Nephron (organoid): ENCODE data around the gene TLE1.

ENCODE experiments used
- H3K27ac Mint-ChIP-seq, 3 experiments: 2 replicates each; pipeline ENCODE4 v1.8.0; 2020; ENCODE audit warnings: mixed read lengths in 3 of 3, mild to moderate bottlenecking in 2 of 3, moderate library complexity in 1 of 3
- H3K27me3 Mint-ChIP-seq: 2 replicates; pipeline ENCODE4 v1.8.0; 2021; ENCODE audit warnings: low read depth, mild to moderate bottlenecking, moderate library complexity, mixed read lengths
- H3K36me3 Mint-ChIP-seq: 2 replicates; pipeline ENCODE4 v1.8.0; 2020; ENCODE audit warnings: low read depth, mixed read lengths
- H3K4me1 Mint-ChIP-seq: 2 replicates; pipeline ENCODE4 v1.8.0; 2020; ENCODE audit warnings: mixed read lengths
- H3K4me3 Mint-ChIP-seq, 3 experiments: 2 replicates each; pipeline ENCODE4 v1.8.0; 2020; ENCODE audit warnings: mild to moderate bottlenecking in 3 of 3, mixed read lengths in 3 of 3, moderate library complexity in 2 of 3
- H3K9me3 Mint-ChIP-seq: 2 replicates; pipeline ENCODE4 v1.8.0; 2020; ENCODE audit warnings: mixed read lengths
- TF ChIP-seq, protein P1 (sequence below), 3 experiments: fragments of 200-600 bp; sonication (generic); IDR thresholded peaks; one replicate each; pipeline ENCODE4 v1.5.0; 2021; ENCODE audit warnings: antibody characterized with exemption in 3 of 3; ENCODE audit not compliant: unreplicated experiment in 3 of 3

Gene TLE1

DNA sequence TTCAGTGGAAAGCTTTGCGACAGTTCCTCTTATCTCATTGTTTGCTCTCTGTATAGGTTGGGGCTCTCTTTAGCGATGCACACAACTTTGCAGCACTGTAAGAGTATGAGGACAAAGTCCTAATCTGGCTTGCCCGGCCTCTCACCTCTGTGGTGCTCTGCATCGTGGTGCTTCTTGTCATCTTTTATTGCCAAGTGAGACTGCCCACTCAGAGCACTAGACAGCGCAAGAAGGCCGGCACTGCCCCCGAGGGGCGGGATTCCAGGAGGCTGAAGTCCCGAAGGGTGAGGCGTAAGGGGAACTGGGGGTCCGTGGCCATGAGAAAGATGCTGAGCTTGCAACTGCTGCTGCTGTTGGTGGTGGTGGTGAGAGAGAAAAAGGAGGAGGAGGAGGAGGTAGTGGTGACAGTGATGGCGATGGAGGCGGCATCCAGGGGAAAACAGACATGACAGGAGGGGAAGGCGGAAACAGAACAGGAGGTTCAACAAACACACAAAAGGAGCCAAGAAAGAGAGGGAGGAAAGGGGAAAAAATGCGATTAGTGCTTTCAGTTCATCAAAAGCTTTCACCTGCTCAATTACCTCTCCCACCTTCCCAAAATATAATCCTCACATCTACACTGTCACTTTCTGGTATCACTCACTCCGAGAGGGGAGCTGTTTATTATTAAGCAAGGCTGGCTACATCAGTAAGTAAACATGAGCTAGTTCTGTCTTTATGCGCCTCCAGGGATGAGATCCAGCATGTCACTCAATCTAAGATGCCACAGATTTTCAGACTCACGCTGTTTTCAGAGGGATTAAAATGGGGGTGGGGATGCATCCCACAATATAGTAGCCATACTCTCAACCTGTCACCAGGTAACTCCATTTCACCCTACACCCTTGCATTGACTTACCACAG lies 55.1 kb downstream of the TLE1 start:
- no peaks in the 10 kb centered on the region for H3K9me3 Mint-ChIP-seq
- peaks cover 42% of the 10 kb centered on the region for H3K4me1 Mint-ChIP-seq
- H3K27me3 Mint-ChIP-seq: no peaks in the 10 kb centered on the region
- peak overlapping the region in 2 of 3 experiments; percentile 12 to 13 for H3K27ac Mint-ChIP-seq
- H3K4me3 Mint-ChIP-seq: peak overlapping the region in 2 of 3 experiments; percentile 20 to 46
- peaks cover 50% of the 10 kb centered on the region for H3K36me3 Mint-ChIP-seq
- TF ChIP-seq, protein P1, sequence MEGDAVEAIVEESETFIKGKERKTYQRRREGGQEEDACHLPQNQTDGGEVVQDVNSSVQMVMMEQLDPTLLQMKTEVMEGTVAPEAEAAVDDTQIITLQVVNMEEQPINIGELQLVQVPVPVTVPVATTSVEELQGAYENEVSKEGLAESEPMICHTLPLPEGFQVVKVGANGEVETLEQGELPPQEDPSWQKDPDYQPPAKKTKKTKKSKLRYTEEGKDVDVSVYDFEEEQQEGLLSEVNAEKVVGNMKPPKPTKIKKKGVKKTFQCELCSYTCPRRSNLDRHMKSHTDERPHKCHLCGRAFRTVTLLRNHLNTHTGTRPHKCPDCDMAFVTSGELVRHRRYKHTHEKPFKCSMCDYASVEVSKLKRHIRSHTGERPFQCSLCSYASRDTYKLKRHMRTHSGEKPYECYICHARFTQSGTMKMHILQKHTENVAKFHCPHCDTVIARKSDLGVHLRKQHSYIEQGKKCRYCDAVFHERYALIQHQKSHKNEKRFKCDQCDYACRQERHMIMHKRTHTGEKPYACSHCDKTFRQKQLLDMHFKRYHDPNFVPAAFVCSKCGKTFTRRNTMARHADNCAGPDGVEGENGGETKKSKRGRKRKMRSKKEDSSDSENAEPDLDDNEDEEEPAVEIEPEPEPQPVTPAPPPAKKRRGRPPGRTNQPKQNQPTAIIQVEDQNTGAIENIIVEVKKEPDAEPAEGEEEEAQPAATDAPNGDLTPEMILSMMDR (IDR thresholded peaks at IDR 0.05; ENCODE audit: unreplicated experiment in 3 of 3): no peak

DNA sequence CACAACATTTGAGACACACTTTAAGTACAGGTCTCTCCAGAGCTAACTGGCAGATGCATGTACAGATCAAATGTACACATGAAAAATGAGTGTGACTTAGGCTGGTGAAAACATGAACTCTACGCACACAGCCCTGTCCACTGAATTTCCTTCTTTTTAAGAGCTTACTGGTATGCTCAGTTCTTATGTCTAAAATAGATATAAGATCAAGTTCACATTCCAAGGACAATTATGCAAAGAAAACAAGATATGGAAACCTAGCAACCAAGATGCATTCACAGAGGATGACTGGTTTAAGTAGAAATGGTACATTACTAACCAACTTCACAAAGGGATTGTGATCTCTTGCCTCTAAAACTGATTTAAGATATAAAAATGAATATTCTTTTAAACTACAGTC lies 56.7 kb downstream of the TLE1 start:
- Mint-ChIP-seq H3K9me3 (no peaks in the 10 kb centered on the region), H3K4me1 (peaks cover 42% of the 10 kb centered on the region), H3K4me3 (no peak overlapping the region), H3K27me3 (no peaks in the 10 kb centered on the region), H3K36me3 (peaks cover 48% of the 10 kb centered on the region), H3K27ac (peak overlapping the region in 2 of 3 experiments; percentile 25 to 40)
- TF ChIP-seq, protein P1 (IDR thresholded peaks at IDR 0.05; ENCODE audit: unreplicated experiment in 3 of 3): no peak

DNA sequence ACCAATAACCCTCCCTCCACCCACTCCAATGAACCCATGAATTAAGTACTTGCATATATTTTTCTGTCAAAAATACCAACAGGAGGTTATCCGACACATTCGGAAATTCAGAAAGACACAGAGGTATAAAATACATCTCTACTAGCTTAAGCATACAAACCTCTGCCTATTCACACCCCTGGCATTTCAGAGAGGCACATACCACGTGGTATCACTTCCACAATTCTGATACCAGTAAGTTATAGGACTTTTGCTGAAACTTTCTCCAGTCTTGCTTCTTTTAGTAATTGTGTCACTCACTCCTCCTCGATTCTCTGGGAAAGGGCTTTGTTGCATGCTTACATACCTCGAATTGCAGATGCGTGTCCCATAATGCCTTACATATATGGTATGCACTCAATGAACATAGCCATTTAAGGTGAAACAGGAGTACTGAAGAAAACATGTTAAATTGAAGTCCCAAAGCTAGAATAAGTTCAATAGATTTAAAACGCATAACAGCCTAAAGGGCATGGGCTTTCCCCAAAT lies 58.1 kb downstream of the TLE1 start:
- H3K9me3 Mint-ChIP-seq: no peaks in the 10 kb centered on the region

GRCh38 chr9:81629440-81629839 lies 59.9 kb downstream of the TLE1 start:
- H3K9me3 Mint-ChIP-seq: no peaks in the 10 kb centered on the region
- H3K4me3 Mint-ChIP-seq: no peak overlapping the region
- no peaks in the 10 kb centered on the region for H3K27me3 Mint-ChIP-seq
- no peak overlapping the region for H3K27ac Mint-ChIP-seq
- peaks cover 23% of the 10 kb centered on the region for H3K4me1 Mint-ChIP-seq
- TF ChIP-seq, protein P1 (IDR thresholded peaks at IDR 0.05; ENCODE audit: unreplicated experiment in 3 of 3): no peak
- H3K36me3 Mint-ChIP-seq: peaks cover 53% of the 10 kb centered on the region

More for the DNA sequence above, 58.1 kb downstream of the TLE1 start:
- TF ChIP-seq, protein P1 (IDR thresholded peaks at IDR 0.05; ENCODE audit: unreplicated experiment in 3 of 3): no peak
- H3K27me3 Mint-ChIP-seq: no peaks in the 10 kb centered on the region
- H3K4me3 Mint-ChIP-seq: no peak overlapping the region
- peak overlapping the region in 1 of 3 experiments; percentile 27 for H3K27ac Mint-ChIP-seq
- H3K4me1 Mint-ChIP-seq: peaks cover 42% of the 10 kb centered on the region
- peaks cover 48% of the 10 kb centered on the region for H3K36me3 Mint-ChIP-seq

DNA sequence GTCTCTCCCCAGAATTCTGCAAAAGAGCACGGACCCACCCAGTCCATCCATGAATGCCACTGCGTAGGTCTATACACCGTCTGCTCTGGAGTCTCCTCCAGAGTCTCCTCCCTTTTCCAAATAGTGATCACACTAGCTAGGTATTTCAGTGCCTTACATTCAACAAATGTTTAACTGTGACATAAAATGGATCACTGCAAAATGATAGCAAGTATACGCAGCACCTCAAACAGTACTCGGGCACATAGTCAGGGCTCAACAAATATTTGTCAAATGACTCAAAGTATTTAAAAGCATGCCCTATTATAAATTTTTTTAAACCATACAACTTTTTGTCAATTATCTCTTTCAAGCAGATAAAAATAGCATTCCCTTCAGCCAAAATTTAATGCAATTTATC lies 60.5 kb downstream of the TLE1 start:
- Mint-ChIP-seq H3K27ac (no peak overlapping the region), H3K27me3 (no peaks in the 10 kb centered on the region), H3K36me3 (peaks cover 51% of the 10 kb centered on the region), H3K4me1 (peaks cover 21% of the 10 kb centered on the region), H3K4me3 (no peak overlapping the region), H3K9me3 (no peaks in the 10 kb centered on the region)
- TF ChIP-seq, protein P1 (IDR thresholded peaks at IDR 0.05; ENCODE audit: unreplicated experiment in 3 of 3): no peak
